RWPE1 (cell line): Measurements from ENCODE around the gene ADTRP.

ENCODE experiments used
- CTCF ChIA-PET: fragments of 350-600 bp; sonication (Branson Sonifier 250); formaldehyde crosslinking; extraction: SDS; loops from one replicate; lab custom pipeline; 2021; lab: Yijun Ruan, JAX
- POLR2A ChIA-PET: fragments of 400-600 bp; formaldehyde crosslinking; extraction: SDS; loops from one replicate; lab custom pipeline; 2020; ENCODE audit warnings: antibody characterized with exemption; ENCODE audit not compliant: low non-redundant PET; lab: Yijun Ruan, JAX
- DNase-seq: peaks from one replicate; pipeline ENCODE4 v3.0.0; 2012; ENCODE audit warnings: low spot score
- H3K27ac ChIP-seq: fragments of 450-650 bp; 2 replicates; pipeline ENCODE4 v1.5.1; 2017
- TF ChIP-seq, protein P1 (sequence below): fragments of 450-650 bp; conservative IDR thresholded peaks from 2 replicates; pipeline ENCODE4 v1.5.1; 2017; ENCODE audit warnings: low read depth, mild to moderate bottlenecking

The ADTRP gene

DNA sequence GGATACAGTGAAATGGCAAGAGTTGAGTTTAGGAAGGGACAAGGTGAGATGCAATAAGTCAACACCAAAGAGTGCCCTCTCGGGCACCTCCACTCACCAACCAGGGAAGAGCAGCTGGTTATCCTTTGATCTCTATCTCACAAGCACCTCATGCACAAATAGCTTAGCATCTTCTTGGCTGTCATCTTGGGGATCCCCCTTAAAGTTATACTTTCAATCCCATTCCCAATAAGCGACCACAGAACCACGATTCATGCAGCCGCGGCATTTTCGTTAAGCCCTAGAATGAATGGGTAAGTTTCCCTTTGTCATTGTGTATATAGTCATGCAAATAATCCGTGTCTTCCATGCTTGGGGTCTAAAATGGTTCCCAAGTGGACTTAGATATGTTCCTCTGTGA lies 73.5 kb downstream of the ADTRP start:
- H3K27ac ChIP-seq: no peak overlapping the region
- ChIA-PET CTCF (no interaction called here), POLR2A (no interaction called here)
- TF ChIP-seq, protein P1, sequence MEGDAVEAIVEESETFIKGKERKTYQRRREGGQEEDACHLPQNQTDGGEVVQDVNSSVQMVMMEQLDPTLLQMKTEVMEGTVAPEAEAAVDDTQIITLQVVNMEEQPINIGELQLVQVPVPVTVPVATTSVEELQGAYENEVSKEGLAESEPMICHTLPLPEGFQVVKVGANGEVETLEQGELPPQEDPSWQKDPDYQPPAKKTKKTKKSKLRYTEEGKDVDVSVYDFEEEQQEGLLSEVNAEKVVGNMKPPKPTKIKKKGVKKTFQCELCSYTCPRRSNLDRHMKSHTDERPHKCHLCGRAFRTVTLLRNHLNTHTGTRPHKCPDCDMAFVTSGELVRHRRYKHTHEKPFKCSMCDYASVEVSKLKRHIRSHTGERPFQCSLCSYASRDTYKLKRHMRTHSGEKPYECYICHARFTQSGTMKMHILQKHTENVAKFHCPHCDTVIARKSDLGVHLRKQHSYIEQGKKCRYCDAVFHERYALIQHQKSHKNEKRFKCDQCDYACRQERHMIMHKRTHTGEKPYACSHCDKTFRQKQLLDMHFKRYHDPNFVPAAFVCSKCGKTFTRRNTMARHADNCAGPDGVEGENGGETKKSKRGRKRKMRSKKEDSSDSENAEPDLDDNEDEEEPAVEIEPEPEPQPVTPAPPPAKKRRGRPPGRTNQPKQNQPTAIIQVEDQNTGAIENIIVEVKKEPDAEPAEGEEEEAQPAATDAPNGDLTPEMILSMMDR: no peak
- DNase-seq: no peak

DNA sequence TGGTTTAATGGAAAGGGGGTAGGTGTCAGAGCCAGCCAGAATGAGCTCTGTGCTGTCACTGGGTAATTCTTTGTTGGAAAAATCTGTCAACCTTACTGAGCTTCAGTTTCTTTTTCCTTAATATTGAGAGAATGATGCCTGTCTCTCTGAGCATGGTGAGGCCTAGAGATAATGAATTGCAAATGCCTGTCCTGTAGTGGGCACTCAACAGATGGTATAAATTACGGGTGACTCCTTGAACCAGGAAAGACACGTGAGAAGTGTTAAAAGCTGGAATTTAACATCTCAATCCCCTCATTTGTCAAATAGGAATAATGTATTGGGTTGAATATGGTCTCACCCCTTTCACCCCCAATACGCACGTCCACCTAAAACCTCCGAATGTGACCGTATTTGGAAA lies 74.9 kb downstream of the ADTRP start:
- DNase-seq: no peak
- H3K27ac ChIP-seq: no peak overlapping the region
- CTCF ChIA-PET: interaction anchor here (0.7 kb wide), 1 partner anchor 111 kb away, joined by 3 read pairs; no protein-coding TSS in a partner anchor
- POLR2A ChIA-PET: no interaction called here
- TF ChIP-seq, protein P1: no peak

DNA sequence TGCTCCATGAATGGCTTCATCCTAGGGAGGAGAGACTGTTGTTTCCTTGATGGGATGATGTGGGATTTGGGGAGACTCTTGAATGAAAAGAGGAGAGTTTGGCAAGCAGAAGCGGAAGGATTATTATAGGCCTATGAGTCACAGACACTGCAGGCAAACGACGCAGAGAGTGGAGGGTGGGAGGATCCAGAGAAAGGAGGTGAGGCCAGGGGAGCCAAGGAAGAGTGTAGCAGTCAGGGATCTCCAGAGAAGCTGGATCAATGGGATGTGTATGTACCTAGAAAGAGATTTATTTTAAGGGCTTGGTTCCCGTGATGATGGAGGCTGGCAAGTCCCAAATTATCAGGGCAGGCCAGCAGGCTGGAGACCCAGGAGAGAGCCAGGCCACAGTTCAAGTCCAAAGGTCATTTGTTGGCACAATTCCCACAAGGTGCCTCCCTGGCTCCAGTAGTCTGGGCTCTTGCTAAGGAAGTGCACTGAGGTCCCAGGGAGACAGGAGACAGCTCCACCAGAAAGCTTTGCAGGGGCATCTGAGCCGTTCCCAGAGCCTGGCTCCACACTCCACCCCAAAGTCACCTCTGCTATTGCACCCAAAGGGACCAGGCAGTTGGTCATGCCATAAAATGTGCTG lies 76.0 kb downstream of the ADTRP start:
- CTCF ChIA-PET: no interaction called here
- H3K27ac ChIP-seq: peak overlapping the region; percentile 72
- POLR2A ChIA-PET: no interaction called here
- TF ChIP-seq, protein P1: no peak
- peak; percentile 70 for DNase-seq

DNA sequence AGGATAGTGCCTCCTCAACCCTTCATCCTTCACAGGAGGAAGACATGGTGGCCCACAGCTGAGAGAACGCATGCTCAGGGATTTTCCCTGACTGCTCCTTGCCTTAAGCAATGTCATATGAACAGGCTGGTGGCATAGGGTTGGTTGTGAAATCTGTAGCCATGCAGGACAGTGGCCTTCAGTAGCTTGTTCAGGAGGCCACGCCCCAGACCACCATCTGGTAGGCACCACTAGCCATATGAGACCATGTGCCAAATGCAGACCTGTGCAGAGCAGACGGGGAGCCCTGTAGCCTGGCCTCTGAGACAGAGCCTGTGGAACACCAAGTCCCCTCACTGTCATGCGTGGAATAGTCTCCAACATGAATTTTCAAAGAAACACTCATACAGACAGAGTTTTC lies 76.5 kb downstream of the ADTRP start:
- CTCF ChIA-PET: no interaction called here
- POLR2A ChIA-PET: no interaction called here
- H3K27ac ChIP-seq: peak overlapping the region; percentile 72
- TF ChIP-seq, protein P1: no peak
- no peak for DNase-seq

DNA sequence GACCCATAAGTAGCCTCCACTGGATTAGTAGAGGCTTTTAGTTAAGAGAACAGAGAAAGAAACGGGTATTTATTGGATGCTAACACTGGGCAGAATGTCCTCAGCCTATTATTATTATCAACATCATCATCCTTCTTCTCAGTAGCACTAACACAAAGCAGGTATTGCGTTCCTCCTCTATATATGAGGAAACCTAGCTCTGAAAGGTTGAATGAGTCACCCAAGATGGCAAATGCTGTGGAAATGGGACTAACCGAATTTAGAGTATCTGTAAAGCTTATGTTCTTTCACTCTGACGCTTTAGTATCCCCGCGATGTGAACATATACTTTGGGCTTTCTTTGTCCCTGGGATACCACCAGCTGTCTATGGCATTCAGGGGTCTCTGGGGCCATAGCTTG lies 77.0 kb downstream of the ADTRP start:
- CTCF ChIA-PET: no interaction called here
- POLR2A ChIA-PET: no interaction called here
- TF ChIP-seq, protein P1: no peak
- peak overlapping the region; percentile 72 for H3K27ac ChIP-seq
- no peak for DNase-seq

DNA sequence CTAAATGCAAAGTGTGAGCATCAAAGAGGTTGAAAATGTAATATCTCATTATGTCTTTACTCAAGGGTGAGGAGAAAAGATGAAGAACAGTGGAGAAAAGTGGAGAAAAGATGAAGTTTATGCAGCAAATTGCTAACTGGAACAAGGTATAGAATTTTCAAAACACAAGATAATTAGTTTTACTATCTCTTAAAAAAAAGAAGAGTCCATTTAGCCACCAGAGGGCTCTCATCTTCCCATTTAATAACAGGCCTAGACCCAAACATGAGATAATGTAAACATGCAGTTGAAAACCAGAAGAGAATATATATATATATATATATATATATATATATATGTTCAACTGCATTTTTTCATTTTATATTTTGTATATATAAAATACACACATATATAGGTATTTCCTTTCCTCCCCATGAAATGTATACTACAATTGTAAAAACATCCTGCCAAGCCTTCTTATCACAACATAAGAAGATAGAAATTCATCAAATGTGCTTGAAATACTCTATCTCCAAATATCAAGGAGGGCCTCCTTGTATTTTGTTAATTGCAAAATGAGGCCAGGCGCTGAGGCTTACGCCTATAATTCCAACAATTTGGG lies 78.4 kb downstream of the ADTRP start:
- ChIA-PET CTCF (interaction anchor here (0.7 kb wide), 1 partner anchor 23 kb away, joined by 3 read pairs; no protein-coding TSS in a partner anchor), POLR2A (no interaction called here)
- DNase-seq: peak; percentile 52
- H3K27ac ChIP-seq: peak overlapping the region; percentile 47
- TF ChIP-seq, protein P1: peak; percentile 25; the same call in 1 of the 2 replicates
